Esophagus muscularis mucosa (tissue), 4 donors: ENCODE data around the gene HID1. TPM values are rescaled to one million over a fixed set of nuclear protein-coding genes. Genes with fewer than 3 reads are reported as not detected.
"Not testable (repeated sequence)": the region's sequence is repeated elsewhere in the genome, so short reads cannot be mapped to it uniquely, and the experiment has no call there.

ENCODE experiments used
- DNase-seq: peaks from one replicate; pipeline ENCODE4 v3.0.0-alpha.2; 2017; ENCODE audit errors: extremely low spot score
- H3K27ac ChIP-seq, 4 donors: fragments of 200-600 bp; sonication (generic); replicated peaks in 1 of 4; 1 replicate in 3 of 4; 2 replicates in 1 of 4; pipeline ENCODE4 v1.5.1; 2016 to 2019; ENCODE audit warnings: mild to moderate bottlenecking in 1 of 4
- H3K27me3 ChIP-seq, 4 donors: fragments of 200-600 bp; sonication (generic); one replicate each; pipeline versions ENCODE4 v1.5.1 to v1.6.0; 2016 to 2019
- H3K36me3 ChIP-seq, 4 donors: fragments of 200-600 bp; sonication (generic); one replicate each; pipeline ENCODE4 v1.5.1; 2016 to 2019
- H3K4me1 ChIP-seq, 4 donors: fragments of 200-600 bp; sonication (generic); one replicate each; pipeline ENCODE4 v1.5.1; 2016 to 2019
- H3K4me3 ChIP-seq, 4 donors: fragments of 200-600 bp; sonication (generic); 1 replicate in 2 of 4; 2 replicates in 2 of 4; pipeline ENCODE4 v1.5.1; 2016 to 2019; ENCODE audit warnings: mild to moderate bottlenecking in 4 of 4, moderate library complexity in 1 of 4
- H3K9me3 ChIP-seq, 4 donors: fragments of 200-600 bp; sonication (generic); 1 replicate in 3 of 4; 2 replicates in 1 of 4; pipeline ENCODE4 v1.5.1; 2016 to 2019
- CTCF ChIP-seq, 3 experiments: fragments of 200-600 bp in 2 of 3; fragments of 450-650 bp in 1 of 3; sonication (generic) in 2 of 3; IDR thresholded peaks; one replicate each; pipeline ENCODE4 v1.5.1; 2017 to 2019; ENCODE audit warnings: antibody characterized with exemption in 3 of 3, mild to moderate bottlenecking in 2 of 3, moderate library complexity in 1 of 3
- EP300 ChIP-seq: sonication (generic); formaldehyde crosslinking; IDR thresholded peaks from one replicate; pipeline ENCODE4 v1.6.1; 2017; ENCODE audit warnings: antibody characterized with exemption
- POLR2A ChIP-seq: fragments of 450-650 bp; IDR thresholded peaks from one replicate; pipeline ENCODE4 v1.6.1; 2017; ENCODE audit warnings: antibody characterized with exemption, moderate library complexity, mild to moderate bottlenecking, low read depth
- POLR2AphosphoS5 ChIP-seq, 2 donors: sonication (generic); formaldehyde crosslinking; IDR thresholded peaks; one replicate each; pipeline ENCODE4 v1.6.1; 2017; ENCODE audit warnings: antibody characterized with exemption in 2 of 2
- WGBS: methylation state at CpG from one replicate; pipeline ENCODE4 v1.1.5; 2018; 5-methylcytosine and 5-hydroxymethylcytosine counted together
- intact Hi-C: fragments of 100-400 bp; cut with DNase I; formaldehyde crosslinking; loops from one replicate; pipeline ENCODE4 v1.15.1; 2023
- total RNA-seq, 4 donors: library from RNA; depleted of rRNA; stranded (reverse); fragments of >200 nt; gene quantifications; one replicate each; pipeline versions ENCODE4 v1.1.0 to v1.2.1, GENCODE V29; 2016

The HID1 gene
- total RNA-seq, 4 donors from 2014 or later = 4.5 to 17.1 (median 10.9) TPM

- DNase-seq = no peak
- H3K27me3 ChIP-seq = no peaks in the 10 kb centered on the region
Measured at GRCh38 chr17:75009139-75009724, 36.7 kb upstream of the HID1 start.

GRCh38 chr17:75008373-75008772, 35.8 kb upstream of the HID1 start:
- H3K4me1 ChIP-seq = peaks cover 12 to 25% (median 23%) of the 10 kb centered on the region in 4 donors
- H3K36me3 ChIP-seq = peaks cover 9 to 26% (median 23%) of the 10 kb centered on the region in 4 donors
- no peak for TF ChIP-seq POLR2A
- no peak for TF ChIP-seq EP300
- TF ChIP-seq CTCF (IDR thresholded peaks at IDR 0.05) = no peak
- TF ChIP-seq POLR2AphosphoS5 (IDR thresholded peaks at IDR 0.05) = no peak
- no peak overlapping the region for H3K4me3 ChIP-seq
- no peaks in the 10 kb centered on the region for H3K27me3 ChIP-seq
- DNase-seq = no peak
- H3K27ac ChIP-seq = no peak overlapping the region
- 88% methylated on average over 6 of the region's 6 CpGs for WGBS
- intact Hi-C loops = loop anchor here (5.0 kb wide), 1 partner anchor 36 kb away; the partner anchor contains the start of gene HID1
- no peaks in the 10 kb centered on the region for H3K9me3 ChIP-seq

More at GRCh38 chr17:75009139-75009724, 36.7 kb upstream of the HID1 start:
- H3K27ac ChIP-seq = no peak overlapping the region
- H3K9me3 ChIP-seq = no peaks in the 10 kb centered on the region
- intact Hi-C loops = loop anchor here (5.0 kb wide), 1 partner anchor 37 kb away; the partner anchor contains the start of gene HID1
- no peak for TF ChIP-seq POLR2A
- no peak for TF ChIP-seq EP300
- no peak for TF ChIP-seq CTCF (IDR thresholded peaks at IDR 0.05)
- no peak for TF ChIP-seq POLR2AphosphoS5 (IDR thresholded peaks at IDR 0.05)
- no peak overlapping the region for H3K4me3 ChIP-seq
- 93% methylated on average over 2 of the region's 2 CpGs for WGBS
- H3K36me3 ChIP-seq = peaks cover under 1 to 17% (median 14%) of the 10 kb centered on the region in 4 donors
- H3K4me1 ChIP-seq = peaks cover 18 to 33% (median 30%) of the 10 kb centered on the region in 4 donors

GRCh38 chr17:75006653-75007052, 34.1 kb upstream of the HID1 start:
- WGBS = 77% methylated on average over 5 of the region's 5 CpGs
- TF ChIP-seq CTCF (IDR thresholded peaks at IDR 0.05) (no peak), POLR2AphosphoS5 (IDR thresholded peaks at IDR 0.05) (no peak)
- DNase-seq = no peak

GRCh38 chr17:75006084-75006483, 33.5 kb upstream of the HID1 start:
- 90% methylated on average over 6 of the region's 6 CpGs for WGBS
- H3K9me3 ChIP-seq, H3K27ac ChIP-seq, H3K4me3 ChIP-seq, DNase-seq, H3K4me1 ChIP-seq, H3K27me3 ChIP-seq: not testable (repeated sequence)
- intact Hi-C loops = loop anchor here (5.0 kb wide), 1 partner anchor 34 kb away; the partner anchor contains the start of gene HID1
- peaks cover 25 to 48% (median 45%) of the 10 kb centered on the region in 4 donors for H3K36me3 ChIP-seq

More at GRCh38 chr17:75006653-75007052, 34.1 kb upstream of the HID1 start:
- Histone ChIP-seq H3K27me3 (no peaks in the 10 kb centered on the region), H3K9me3 (no peaks in the 10 kb centered on the region), H3K4me3 (no peak overlapping the region), H3K4me1 (peaks cover 7 to 12% (median 11%) of the 10 kb centered on the region in 4 donors), H3K36me3 (peaks cover 23 to 43% (median 40%) of the 10 kb centered on the region in 4 donors), H3K27ac (no peak overlapping the region)
- intact Hi-C loops = loop anchor here (5.0 kb wide), 1 partner anchor 34 kb away; the partner anchor contains the start of gene HID1

GRCh38 chr17:75005291-75005690, 32.7 kb upstream of the HID1 start:
- H3K36me3 ChIP-seq = peaks cover 28 to 56% (median 52%) of the 10 kb centered on the region in 4 donors
- WGBS = 86% methylated on average over 8 of the region's 8 CpGs

More at GRCh38 chr17:75005291-75005690, 32.7 kb upstream of the HID1 start:
- H3K27me3 ChIP-seq = no peaks in the 10 kb centered on the region
- TF ChIP-seq POLR2AphosphoS5 (IDR thresholded peaks at IDR 0.05) (no peak), CTCF (IDR thresholded peaks at IDR 0.05) (no peak), POLR2A (no peak), EP300 (no peak)
- H3K4me1 ChIP-seq = no peaks in the 10 kb centered on the region
- H3K4me3 ChIP-seq = no peak overlapping the region
- H3K27ac ChIP-seq = no peak overlapping the region
- no peak for DNase-seq
- intact Hi-C loops = loop anchor here (5.0 kb wide), 1 partner anchor 33 kb away; the partner anchor contains the start of gene HID1
- no peaks in the 10 kb centered on the region for H3K9me3 ChIP-seq
